Islet of Langerhans (tissue), 1 donor: ENCODE measurements around the gene TNS3.

ENCODE experiments used
- FAIRE-seq: peaks from one replicate; lab custom pipeline; 2011; peaks lifted over from hg19 to GRCh38; lab: Jason Lieb, UNC

TNS3 gene

GRCh38 chr7:47326220-47326619 lies 255.7 kb downstream of the TNS3 start:
- no peak for FAIRE-seq

- no peak for FAIRE-seq
Observed at GRCh38 chr7:47325337-47325736, 256.6 kb downstream of the TNS3 start.

GRCh38 chr7:47323904-47324303 lies 258.0 kb downstream of the TNS3 start:
- FAIRE-seq, result no peak

DNA sequence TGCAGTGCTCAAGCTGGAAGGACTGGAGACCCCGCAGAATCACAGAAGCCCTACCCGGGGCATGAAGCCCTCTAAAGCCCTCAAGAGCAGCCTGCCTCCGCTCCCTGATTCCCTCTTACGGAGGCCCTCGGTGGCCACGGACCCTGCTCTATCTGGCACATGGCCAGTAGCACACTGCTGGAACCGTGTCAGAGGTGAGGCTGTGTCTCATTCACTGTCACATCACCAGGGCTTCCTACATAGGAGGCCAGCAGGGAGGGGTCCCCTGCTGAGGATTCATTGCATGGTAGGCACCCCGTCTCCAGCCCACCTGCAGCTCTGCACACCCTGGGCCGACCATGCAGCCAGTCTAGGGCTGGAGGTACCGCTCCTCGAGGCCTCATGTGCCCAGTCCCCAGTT lies 259.2 kb downstream of the TNS3 start:
- FAIRE-seq, result no peak

DNA sequence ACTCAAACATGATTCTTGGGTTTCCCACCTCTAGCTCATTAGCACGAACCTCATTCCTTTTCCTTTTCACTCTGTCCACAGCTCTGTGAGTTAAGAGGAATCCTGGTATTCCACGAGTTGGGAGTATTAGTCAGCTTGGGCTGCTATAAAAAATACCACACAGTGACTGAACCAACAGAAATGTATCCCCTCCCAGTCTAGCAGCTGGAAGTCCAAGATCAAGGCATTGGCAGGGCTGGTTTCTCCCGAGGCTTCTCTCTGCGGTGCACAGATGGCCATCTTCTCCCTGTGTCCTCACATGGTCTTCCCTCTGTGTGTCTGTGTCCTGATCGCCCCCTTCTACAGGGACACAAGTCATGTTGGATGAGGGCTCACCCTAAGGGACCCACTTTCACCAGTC lies 261.6 kb downstream of the TNS3 start:
- FAIRE-seq, result no peak

DNA sequence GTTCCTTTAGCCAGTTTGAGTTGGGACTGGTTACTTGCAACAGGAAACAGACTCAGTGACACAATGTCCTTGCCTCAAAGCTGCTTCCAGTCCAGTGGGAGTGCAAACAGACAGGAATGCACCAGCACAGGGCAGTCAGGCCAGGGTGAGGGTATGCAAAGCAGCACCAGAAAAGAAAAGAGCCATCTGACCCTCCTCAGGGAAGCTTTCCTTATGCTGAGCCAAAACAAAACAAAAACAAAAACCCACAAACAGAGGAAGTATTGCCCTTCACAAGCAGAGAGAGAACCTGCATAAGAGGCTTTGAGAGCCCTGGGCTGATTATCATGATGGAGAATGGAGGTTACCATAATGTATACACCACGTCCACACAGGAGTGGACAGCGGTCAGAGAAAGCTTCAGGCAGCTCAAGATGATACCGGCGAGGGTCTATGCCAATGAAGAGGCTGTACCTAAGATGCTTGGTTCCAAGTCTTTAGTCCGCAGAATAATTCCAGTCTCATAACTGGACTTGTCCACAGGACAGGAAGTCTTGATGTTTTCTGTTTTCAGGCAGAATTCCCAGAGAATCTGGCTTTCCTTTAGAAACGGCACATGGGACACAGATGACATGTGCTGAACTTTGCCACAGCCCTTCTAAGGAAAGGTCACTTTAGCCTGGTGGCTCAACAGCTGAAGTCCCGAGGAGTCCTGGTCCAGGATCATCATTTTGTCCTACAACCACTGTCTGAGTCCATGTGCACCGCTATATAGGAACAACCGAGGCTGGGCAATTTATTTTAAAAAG lies 263.3 kb downstream of the TNS3 start:
- no peak for FAIRE-seq

DNA sequence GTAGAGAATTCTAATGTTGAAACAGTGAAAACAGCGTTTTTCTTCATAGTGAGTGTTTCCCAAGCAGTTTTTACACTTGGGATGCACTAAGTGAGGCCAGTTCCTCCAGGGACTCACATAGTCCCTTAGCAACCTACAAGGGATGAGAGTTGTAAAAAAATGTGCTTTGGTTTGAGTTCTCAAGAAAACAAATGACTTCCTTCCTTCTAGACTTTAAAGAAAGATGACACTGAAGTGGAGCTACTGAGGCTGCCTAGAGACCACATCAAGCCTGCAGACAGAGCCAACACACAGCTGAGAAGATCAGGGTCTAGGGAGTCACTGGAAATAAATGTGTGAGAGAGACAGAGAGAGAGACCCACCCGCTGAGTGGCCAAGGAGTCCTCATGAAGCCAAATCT lies 264.4 kb downstream of the TNS3 start:
- FAIRE-seq, result no peak

DNA sequence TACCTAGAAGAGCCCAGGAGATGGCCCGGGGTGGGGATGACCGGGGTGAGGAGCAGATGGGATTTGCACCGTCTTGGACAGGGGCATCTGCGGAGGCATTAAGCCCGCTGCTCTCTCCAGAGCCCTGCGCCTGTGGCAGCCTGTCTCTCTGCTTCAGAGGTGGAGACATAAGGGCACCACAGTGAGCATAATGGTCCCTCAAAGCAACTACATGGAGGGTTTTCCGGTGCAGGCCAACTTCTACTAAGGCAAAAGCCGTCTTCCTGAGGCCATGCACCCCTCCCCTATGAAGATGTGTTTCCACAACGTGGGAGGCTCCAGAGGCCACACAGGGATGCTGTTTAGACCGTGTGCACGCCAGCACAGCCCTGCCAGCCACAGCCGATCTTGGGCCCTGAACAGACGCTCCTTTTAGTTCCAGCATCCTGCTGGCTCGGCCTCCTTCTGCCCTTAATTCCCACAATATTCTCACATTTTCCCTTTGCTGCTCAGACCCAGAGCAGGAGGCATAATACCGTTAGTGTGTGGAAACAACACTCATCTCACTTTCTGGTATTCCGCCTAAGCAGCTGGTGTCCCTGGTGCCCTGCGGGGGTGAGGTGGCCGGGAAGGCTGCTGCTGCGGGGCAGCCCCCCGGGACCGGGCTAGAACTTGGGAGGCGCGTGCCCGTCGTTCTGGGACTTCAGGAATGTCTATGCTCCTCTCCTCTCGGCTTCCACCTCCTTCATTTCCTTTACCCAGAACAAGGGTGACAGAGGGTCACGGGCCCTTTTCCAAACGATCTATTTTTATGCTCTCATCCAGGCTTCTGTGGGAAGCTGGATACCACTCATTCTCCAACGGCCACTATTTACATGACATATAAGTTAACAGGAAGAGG lies 266.9 kb downstream of the TNS3 start:
- FAIRE-seq, result no peak

DNA sequence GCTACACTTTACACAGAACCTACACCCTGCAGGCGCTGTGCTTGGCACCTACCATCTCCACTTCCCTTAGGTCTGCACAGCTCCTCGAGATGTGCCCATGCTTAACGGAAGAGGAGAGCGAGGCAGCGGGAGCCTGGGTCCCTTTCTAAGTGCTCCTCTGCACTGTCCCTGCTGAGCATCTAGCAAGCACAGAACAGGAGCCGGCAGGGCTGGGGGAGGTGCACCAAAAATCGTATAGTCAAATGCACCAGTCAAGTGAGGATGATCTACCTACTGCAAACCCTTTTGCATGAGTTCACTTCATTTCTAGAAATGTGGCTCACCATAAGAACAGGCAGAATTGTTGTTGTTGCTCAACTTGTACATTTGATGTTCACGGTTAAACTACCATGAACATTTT lies 267.7 kb downstream of the TNS3 start:
- no peak for FAIRE-seq

- no peak for FAIRE-seq
Observed at GRCh38 chr7:47313564-47313963, 268.3 kb downstream of the TNS3 start.

- no peak for FAIRE-seq
Observed at GRCh38 chr7:47311891-47312290, 270.0 kb downstream of the TNS3 start.

GRCh38 chr7:47310020-47310419 lies 271.9 kb downstream of the TNS3 start:
- no peak for FAIRE-seq

- no peak for FAIRE-seq
Observed at GRCh38 chr7:47308808-47309207, 273.1 kb downstream of the TNS3 start.

- no peak for FAIRE-seq
Observed at GRCh38 chr7:47307311-47307710, 274.6 kb downstream of the TNS3 start.

GRCh38 chr7:47304727-47305719 lies 276.9 kb downstream of the TNS3 start:
- FAIRE-seq, result no peak

GRCh38 chr7:47303695-47304453 lies 278.0 kb downstream of the TNS3 start:
- no peak for FAIRE-seq

DNA sequence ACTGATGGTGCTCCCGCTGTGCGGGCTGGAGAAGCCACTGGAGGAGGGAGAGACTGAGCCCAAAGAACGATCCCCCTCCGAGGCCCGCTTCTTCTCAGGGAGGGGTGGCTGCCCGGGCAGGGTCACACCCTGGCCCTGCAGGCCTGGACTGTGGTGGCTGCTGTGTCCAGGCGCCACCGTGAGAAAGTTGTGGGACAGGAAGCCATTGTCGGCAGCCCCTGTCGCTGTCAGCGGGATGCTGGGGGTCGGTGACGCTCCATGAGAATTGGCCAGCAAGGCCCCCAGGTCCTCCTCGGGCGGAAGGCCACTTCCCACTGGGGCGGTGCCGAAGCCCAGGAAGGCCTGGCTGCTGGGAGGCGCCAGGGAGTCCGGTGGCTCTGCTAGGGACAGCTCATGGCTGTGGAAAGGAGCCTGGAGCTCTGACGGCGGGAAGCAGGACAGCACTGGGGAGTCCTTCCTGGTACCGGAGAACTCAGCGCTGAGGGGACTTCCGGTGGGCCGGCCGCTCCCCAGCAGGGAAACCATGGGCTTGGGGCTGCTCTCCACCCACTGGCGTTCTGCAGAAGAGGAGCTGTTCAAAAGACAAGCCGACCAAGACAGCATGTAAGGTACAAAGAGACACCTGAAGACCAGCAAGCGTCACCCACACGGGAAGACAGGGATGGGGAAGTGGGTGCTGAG lies 278.8 kb downstream of the TNS3 start:
- FAIRE-seq, result no peak

GRCh38 chr7:47302560-47302959 lies 279.4 kb downstream of the TNS3 start:
- FAIRE-seq, result no peak

GRCh38 chr7:47301657-47302295 lies 280.1 kb downstream of the TNS3 start:
- FAIRE-seq, result no peak

DNA sequence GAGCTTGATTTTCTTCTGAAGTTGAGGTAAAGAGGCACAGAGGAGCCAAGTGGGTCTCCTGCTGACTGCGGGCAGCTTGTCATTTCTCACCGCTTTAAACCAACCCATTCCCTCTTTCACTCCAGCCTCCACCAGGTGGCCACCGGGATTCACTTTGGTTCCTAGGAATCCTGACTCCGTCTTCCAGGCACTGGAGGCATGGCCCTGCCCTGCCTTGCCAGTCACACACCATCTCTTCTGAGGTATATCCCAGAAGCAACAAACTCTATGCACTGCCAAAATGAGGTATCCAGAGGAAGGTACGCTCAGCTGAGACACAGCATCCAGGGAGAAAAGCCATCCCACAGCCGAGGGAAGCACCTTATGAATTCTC lies 280.8 kb downstream of the TNS3 start:
- no peak for FAIRE-seq
